HG03575 (cell line): ENCODE results near the gene FCAMR.

ENCODE experiments used
- ATAC-seq: cut with Tn5 transposase; IDR thresholded peaks from one replicate; pipeline ENCODE4 v1.9.1; 2021; ENCODE audit not compliant: unreplicated experiment, insufficient number of reproducible peaks, low FRiP score; ENCODE audit errors: extremely low read depth

FCAMR gene

DNA sequence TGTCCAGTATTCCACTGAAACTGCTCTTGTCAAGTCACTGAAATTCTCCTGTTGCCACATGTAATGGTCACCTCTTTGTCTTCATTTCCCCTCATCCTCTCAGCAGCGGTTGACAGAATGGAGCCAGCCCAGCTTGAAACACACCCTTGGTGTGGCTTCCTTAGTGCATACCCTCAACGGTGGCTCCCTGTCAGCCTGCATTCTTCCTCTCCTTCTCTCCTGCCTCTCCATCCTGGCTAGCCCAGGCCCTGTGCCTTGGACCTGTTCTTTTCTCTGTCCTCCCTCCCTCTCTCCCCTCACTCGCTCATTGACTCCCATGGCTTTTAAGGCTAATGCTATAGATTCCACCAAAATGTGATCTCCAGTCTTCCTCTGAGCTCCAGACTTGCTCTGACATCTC is 52.2 kb downstream of the FCAMR start:
- ATAC-seq: no peak

DNA sequence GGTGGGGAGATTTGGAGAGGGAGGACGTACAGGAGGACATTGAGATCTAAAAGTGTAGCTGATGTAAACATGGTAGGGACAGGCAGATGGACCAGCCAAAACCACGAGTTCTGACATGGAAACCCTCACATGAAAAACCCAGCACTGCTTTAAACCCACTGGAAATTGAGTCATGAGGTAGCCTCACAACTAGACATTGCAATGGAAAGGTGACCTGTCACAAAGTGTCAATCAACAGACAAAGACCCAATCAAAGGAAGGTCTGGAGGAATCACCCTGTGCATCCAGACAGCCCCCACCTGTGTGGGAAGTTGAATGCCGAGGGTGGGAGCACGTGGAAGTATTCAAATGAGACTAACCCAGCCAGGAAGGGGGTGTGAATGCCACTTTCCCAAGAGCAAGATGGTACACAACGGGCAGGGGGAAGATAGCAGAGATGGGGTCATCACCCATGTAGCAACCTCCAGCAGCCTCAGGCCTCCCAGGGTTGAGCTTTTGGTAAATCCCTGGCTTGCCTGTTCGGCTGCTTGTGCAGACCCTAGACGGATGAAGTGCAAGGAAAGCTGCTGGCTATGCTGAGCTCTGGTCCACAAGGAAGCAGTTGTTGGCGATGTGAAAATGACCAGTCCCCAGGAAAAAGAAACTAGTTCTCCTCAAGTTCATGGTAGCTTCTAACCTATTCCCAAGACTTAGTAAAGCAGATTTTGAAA is 54.1 kb downstream of the FCAMR start:
- no peak for ATAC-seq

GRCh38 chr1:206915030-206915735 is 55.1 kb downstream of the FCAMR start:
- ATAC-seq: no peak

DNA sequence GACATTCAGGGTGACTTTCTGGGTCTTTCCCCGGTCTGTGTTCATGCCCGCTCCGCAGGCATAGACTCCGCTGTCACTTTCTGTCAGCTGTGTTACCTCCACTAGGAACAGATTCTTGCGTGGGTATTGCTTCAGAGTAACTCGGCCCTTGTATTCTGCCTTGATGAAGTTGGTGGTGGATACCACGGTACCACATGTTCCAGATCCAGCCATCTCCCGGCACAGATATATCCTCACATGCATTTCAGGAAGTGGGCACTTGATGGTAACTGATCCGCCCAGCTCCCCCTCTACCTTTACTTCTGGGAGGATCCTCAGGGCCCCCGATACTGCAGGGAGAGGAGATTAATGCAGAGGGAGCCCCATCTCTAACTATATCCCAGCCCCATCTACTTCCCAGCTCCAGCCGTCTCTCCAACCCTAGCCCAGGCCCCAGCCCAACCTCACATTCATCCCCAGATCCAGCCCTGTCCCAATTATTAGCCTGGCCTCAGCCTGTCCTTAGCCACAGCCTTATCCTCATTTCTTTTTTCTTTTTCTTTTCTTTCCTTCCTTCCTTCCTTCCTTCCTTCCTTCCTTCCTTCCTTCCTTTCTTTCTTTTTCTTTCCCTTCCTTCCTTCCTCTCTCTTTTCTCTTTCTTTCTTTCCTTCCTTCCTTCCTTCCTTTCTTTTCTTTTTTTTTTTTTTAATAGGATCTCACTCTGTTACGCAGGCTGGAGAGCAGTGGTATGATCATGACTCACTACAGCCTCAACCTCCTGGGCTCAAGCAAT is 56.3 kb downstream of the FCAMR start:
- no peak for ATAC-seq

DNA sequence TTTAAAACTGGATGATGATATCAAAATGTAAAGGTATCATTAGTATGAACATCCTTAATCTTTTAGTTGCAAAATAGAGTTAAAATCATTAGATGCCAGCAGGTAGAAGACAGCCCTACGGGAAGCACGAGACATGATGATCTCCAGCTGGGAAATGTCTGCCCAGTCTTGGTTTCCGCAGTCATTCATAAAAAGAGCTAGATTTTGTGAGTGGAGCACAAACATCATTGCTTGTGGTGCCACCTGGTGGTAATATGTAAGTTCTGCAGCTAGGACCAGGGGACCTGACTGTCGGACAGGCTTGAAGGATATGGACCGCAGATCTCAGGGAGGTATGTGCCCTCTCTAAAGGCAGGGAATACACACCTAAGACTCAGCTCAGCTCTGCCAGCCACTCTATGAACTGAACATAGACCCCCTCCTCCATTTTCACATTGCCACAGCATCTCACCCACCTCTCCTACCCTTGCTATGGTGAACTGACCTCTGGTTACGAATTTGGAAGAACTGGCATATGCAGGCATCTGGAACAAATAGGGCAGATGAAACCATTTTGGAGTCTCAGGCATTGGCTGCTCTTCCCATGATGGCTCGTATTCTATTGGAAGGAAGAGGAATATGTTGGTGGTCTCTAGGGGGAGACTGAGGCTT is 57.7 kb downstream of the FCAMR start:
- no peak for ATAC-seq

- no peak for ATAC-seq
Measured at GRCh38 chr1:206911064-206911663, 59.1 kb downstream of the FCAMR start.

DNA sequence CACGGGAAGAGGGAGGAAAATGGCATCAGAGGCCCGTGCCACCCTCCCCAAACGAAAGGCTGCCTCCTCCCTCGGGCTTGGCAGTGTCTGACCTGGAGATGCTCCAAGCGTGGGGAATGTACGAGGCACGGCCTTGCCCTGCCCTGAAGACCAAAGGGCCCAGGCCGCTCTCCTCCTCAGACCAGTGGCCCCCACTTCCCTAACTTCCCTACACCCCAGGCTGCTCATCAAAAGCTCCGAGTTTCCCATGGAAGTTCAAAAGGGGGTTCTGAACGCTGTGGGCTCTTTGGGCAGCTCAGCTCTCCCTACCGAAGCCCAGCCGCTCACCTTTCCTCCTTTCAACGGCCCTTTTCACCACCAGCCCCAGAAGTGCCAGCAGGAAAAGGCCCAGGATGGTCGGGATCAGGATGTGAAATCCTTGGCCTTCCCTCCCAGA is 60.4 kb downstream of the FCAMR start:
- ATAC-seq: no peak

GRCh38 chr1:206909161-206909882 is 60.9 kb downstream of the FCAMR start:
- ATAC-seq: no peak

GRCh38 chr1:206908038-206908437 is 62.2 kb downstream of the FCAMR start:
- ATAC-seq: no peak
